Esophagus squamous epithelium (tissue), 4 donors: ENCODE measurements around the gene BCL6.

Source experiments
- CTCF ChIP-seq, 6 experiments: fragments of 450-650 bp in 4 of 6; fragments of 200-600 bp in 2 of 6; sonication (generic) in 2 of 6; IDR thresholded peaks; one replicate each; pipeline ENCODE4 v1.5.1; 2016 to 2019; ENCODE audit warnings: antibody characterized with exemption in 6 of 6, mild to moderate bottlenecking in 4 of 6, moderate library complexity in 4 of 6
- POLR2A ChIP-seq, 4 donors: fragments of 450-650 bp; IDR thresholded peaks; one replicate each; pipeline ENCODE4 v1.6.1; 2017; ENCODE audit warnings: antibody characterized with exemption in 4 of 4, mild to moderate bottlenecking in 4 of 4, moderate library complexity in 3 of 4

DNA sequence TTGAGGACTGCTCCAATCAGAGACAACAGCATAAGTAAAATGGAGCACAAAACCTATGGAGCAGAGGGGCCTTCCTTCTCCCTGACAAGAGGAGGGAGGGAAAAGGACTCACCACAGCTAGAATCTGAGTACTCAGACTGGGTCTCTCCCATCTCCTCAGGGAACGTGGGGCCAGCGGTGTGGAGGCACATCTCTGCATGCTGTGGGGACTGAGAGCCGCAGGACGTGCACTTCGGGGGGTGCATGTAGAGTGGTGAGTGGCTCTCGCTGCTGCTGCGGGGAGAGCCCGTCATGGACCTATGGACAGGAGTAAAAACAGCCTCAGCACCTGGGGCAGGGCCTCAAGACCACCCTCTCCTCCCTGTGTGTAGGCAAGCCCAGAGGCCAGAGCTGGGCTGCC is 17.0 kb downstream of the BCL6 start:
- TF ChIP-seq POLR2A (IDR thresholded peaks at IDR 0.05) (no peak), CTCF (IDR thresholded peaks at IDR 0.05) (no peak)
